Hypothalamus (tissue), 51 donors: Measurements from ENCODE around the gene USPL1.
A peak's percentile ranks its signal among the peaks of the same experiment; 100 is the strongest.

Experiments used
- DNase-seq, 51 donors: peaks; one replicate each; lab custom pipeline; 2025; lab: John Stamatoyannopoulos, UW

Gene USPL1

DNA sequence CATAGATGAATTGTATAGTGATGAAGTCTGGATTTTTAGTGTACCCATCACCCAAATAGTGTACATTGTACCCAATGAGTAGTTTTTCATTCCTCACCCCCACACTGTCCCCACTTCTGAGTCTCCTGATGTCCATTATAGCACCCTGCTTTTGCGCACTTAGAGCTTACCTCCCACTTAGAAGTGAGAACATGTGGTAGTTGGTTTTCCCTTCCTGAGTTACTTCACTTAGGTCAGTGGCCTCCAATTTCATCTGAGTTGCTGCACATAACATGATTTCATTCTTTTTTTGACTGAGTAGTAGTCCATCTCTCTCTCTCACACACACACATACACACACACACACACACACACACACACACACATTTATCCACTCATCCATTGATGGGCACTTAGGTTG, 74.4 kb downstream of the USPL1 start:
- DNase-seq, result no peak

- DNase-seq, result peak in 18 of 51 donors; percentile 3 to 42 (median 22)
Observed at GRCh38 chr13:30696278-30697176, 78.8 kb downstream of the USPL1 start.

GRCh38 chr13:30697177-30697953, 79.6 kb downstream of the USPL1 start:
- DNase-seq, result no peak

GRCh38 chr13:30697996-30698401, 80.3 kb downstream of the USPL1 start:
- no peak for DNase-seq

- no peak for DNase-seq
Observed at GRCh38 chr13:30698488-30699005, 80.8 kb downstream of the USPL1 start.

DNA sequence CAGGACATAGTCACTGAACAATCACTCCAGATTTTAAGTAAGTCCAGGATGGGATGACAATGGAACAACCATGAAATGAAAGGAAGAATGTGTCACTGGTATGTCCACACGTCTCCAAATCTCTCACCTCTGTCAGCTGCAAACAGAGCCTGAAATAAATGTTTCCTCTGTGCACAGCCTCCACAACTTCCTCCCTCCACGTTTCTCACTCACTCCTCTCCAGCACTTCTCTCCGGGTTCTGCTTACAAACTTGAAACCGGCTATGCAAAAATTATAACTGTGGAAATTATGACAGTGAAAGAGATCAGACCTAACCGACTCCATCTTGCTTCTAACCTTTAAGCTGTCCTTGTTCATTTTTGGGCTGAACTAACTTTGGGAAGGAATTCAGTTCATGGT, 82.6 kb downstream of the USPL1 start:
- no peak for DNase-seq

DNA sequence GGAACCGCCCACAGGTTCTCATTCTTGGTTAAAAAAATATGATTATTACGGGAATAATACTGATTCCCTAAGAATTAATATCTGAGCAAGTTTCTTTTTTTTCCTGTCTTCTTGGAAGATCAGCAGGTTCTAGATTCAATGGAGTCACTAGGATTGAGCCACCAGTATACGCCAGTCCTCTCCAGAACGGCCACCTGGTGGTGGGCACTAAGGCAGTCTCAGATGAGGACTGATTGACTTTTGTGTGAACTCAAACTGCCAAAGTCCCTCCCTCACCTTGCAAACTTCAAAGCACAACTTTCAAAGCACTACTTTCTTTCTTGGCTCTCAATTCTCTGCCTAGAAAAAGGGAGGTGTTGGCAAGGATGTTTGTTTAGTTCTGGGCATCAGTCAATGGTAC, 84.3 kb downstream of the USPL1 start:
- no peak for DNase-seq

GRCh38 chr13:30704596-30704995, 86.9 kb downstream of the USPL1 start:
- no peak for DNase-seq

GRCh38 chr13:30705680-30706079, 88.0 kb downstream of the USPL1 start:
- DNase-seq, result no peak

GRCh38 chr13:30708541-30708940, 90.8 kb downstream of the USPL1 start:
- no peak for DNase-seq
